Fibroblast of upper back skin (primary cell): ENCODE measurements around the gene ABL1.

Experiments used
- DNase-seq: peaks from one replicate; pipeline ENCODE4 v3.0.0-alpha.2; 2013

ABL1 gene

DNA sequence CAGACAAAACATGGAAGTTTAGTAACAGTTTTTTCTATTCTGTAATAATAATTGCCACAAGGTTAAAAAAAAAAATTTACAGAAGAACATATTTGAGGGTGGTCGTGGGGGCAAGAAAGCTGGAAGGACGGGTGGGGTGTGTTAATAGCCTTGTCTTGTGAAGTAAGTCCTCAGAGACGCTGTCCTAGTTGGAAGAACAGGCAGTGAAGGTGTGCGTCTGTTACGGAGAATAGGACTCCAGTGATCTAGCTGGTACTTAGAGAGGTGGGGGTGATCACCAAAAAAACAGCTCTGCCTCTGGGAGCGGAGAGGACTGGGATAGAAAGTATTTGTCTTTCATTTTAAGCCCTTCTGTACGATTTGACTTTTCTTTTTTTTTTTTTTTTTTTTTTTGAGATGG is 17.7 kb downstream of the ABL1 start:
- no peak for DNase-seq

DNA sequence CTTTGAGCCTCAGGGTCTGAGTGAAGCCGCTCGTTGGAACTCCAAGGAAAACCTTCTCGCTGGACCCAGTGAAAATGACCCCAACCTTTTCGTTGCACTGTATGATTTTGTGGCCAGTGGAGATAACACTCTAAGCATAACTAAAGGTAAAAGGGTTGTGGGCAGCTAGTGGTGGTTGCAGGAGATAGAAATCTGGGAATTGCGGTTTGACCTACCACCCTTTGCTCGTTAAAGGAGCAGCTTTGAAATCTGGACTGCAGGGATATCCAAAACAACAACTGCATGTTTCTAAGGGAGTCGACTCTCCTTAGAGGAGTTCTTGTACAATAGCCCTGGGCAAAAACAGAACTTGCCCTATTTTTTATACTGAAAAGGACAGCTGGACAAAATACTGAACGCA is 19.0 kb downstream of the ABL1 start:
- DNase-seq = no peak

DNA sequence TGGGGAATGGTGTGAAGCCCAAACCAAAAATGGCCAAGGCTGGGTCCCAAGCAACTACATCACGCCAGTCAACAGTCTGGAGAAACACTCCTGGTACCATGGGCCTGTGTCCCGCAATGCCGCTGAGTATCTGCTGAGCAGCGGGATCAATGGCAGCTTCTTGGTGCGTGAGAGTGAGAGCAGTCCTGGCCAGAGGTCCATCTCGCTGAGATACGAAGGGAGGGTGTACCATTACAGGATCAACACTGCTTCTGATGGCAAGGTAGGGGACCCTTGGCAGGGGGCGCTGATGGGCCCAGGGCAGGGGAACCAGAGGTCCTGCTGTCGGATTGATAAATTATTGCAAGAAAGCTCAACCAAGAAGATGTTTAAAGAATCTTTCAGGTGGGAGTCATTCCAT is 19.8 kb downstream of the ABL1 start:
- DNase-seq = no peak

DNA sequence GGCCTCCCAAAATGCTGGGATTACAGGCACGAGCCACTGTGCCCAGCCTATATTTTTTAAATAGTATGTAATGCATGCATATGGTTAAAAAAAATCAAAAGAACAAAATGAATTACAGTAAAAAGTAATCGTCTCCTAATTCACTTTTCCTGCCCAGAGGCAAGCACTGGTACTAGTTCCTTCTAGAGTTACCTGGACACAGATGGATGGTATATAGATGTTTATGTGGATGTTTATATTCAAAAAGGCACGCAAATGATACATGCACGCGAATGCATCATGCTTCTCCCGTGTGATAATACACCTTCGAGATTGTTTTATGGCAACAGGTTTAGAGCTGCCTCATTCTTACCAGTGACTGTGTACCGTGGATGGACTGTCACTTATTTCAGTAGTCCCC is 21.4 kb downstream of the ABL1 start:
- DNase-seq = no peak

DNA sequence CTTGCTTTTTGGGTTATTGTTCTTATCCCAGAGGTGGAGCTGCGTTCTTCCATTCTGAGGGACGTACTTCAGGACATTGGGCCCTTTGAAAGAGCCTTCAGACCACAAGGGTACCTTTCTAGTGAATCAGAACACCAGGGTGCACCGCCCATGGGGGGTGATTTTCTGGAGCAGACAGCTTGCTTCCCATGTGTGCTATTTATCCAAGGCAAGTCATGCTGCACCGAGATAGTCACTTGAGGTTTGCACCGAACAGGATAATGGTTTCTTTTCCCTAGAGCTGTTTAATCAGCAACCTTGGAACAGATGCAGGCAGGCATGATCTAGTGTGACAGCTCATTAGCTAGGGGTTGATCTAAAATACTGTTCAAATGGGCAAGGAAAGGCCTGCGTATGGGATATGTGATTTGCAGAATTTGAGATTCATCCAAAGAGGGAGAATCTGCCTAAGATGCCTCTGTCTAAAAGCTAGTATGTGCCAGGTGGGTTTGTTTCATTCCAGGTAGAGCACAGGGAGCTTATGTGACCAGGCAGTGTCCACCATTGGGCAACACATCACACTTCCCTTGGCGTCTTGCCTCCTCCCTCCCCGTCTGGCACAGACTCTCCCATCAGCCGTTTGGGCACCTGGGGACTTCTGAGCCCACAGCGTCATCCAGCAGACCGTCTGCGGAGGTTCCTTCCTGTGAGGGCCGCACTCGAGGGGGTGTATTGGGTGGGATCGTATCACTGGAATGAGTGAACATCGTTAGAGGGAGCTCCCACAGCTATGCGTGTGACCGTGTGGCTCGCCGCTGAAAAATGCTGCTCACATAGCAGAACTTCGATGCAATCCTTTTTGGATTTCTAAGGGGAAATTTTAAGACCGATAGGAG is 23.0 kb downstream of the ABL1 start:
- DNase-seq = peak; percentile 93

DNA sequence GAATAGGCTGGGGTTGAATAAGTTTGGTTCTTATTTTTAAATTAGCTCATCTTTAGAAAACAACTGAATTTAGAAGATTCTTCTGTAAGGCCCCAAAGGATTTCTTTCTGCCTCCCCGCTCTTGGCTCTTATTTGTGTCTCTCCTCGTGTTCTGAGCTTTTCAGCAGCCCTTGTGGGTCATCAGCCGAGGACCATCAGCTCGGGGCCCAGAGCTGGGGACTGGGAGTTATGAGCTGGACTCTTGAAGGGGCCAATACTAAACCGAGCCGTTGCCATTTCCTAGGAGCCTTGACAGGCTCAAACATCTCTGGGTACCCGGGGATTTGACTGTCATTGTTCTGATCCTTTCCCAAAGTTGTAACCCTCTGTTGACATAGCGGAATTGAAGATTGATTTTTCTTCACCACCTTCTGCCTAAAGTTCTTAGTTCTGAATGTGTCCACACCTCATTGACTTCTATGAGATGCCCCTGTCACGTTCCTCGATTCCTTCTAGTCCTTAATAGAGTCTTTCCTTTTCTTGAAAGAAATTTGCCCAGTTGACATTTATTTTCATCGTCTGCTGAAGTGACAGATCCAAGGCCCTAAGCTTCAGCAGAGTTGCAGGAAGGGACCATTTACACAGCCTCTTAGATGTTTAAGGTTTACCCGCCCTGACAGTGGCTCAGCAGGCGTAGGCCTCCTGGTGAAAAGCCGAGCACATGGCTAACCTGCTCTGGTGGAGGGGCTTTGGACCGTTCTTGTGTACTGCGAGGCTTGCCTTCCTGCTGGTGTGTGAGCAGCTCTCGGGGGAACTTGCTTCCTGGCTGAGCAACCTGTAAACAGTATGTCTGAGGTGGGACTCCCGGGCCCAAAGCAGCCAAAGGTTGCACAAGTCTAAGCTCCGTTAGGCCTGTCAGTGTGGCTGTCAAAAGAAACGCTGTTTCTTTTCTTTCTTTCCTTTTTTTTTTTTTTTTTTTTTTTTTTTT is 24.0 kb downstream of the ABL1 start:
- no peak for DNase-seq

DNA sequence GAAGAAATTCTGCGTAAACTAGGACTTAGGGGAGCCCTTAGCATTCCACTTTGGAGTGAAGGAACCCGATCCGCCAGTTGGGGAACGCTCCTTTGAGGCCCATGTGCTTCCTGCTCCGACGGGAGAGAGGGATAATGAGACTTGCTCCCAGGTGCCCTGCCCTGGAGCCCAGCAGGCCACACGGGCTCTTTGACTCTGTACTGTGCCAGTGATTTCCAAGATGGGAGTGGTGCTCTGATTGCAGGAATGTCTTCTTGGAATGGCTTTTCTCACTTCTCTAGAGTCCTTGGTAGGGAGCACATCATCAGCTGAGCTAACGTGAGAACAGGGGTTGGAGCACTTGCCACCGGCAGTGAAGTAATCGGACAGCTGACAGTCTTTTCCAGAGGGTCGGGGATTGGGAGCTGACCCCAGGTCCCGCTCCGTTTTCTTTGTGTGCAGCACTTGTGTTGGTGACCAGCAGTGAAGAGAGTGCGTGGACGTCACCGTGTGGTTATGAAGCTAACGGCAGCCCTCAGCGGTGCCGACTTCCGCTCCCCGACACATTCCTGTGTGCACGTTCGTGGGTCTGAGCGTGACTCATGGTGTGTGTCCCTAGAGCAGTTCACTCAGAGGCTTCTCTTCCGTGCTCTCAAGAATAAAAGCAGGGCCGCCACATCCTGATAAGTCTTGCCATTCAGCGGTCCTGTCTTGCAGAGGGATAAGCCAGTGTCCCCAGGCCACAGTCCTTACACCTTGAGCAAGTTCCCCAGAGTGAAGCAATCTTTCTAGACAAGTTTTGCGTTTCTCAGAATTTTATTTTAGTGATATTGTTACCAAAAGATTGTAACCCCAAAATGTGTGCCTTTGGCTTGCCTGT is 25.6 kb downstream of the ABL1 start:
- peak; percentile 96 for DNase-seq

DNA sequence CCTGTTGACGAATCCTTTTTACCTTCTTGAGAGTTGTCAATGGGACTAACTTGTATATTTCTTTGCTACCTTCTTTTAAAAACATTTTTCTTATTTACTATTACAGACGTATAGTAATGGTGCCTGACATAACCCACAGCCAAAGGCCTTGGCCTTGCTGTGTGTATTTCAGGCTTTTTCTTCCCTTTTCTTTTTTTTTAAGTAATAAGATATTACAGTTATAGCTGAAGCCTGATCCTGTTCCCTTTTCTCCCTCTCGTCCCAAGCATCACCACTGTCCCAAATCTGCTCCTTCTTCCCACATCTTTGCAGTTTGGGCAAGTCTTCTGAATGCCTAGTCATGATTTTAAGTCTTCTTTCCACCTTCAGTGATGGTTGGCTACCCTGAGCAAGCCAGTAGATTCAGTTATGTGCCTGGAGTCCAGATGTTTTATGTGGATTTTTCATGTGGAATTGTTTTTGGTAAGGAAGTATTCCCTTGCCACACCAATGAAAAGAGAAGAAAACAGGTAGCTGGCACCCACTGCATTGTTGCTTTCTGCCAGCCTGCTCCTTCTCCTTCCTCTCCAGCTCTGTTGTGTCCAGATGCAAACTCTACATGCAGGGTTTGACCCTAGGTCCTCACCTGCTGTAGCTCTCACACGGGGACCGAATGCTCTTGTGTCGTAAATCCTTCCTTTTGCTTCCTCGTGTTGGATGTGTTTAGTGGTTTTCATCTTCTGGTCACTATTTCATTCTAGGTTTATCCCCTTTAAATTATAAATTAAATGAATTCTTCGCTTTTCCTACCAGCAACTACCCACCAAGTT is 26.5 kb downstream of the ABL1 start:
- DNase-seq = no peak

DNA sequence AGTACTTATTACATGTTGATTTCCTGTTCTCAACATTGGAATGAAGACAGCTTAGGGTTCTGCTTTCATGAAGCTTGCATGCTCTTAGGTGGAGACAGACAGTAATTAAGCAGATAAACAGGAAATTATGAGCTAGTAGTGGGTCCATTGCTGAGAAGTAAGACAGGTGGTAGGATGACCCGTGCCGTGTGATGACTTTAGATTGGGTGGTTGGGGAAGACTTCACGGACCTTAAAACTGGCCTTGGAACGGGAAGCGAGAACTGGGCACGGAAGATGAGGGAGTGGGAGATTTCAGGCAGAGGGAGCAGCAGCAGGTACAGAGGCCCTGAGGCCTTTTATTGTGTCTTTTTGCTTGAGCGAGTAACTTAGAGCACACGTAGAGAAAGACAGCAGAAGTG is 27.2 kb downstream of the ABL1 start:
- no peak for DNase-seq

DNA sequence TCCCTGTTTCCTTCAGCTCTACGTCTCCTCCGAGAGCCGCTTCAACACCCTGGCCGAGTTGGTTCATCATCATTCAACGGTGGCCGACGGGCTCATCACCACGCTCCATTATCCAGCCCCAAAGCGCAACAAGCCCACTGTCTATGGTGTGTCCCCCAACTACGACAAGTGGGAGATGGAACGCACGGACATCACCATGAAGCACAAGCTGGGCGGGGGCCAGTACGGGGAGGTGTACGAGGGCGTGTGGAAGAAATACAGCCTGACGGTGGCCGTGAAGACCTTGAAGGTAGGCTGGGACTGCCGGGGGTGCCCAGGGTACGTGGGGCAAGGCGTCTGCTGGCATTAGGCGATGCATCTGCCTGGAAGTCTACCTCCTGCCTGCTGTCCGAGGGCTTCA is 27.7 kb downstream of the ABL1 start:
- DNase-seq = no peak

DNA sequence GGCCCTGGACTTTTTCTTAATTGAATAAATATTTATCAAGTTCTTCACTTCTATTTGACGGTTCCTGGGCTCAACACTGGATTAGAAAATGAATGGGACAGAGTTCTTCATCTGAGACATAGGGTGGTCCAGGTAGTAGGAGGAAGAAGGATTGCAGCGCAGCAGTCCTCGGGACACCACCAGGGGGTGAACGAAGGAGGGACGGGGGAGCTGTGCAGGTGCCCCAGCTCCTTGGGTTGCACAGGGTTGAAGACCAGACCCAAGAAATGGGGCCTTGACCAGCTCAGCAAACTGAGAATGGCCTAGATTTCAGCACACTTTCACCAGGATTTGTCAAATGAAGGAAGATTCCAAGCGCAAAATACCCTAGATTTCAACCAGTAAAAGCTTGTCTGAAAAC is 29.5 kb downstream of the ABL1 start:
- no peak for DNase-seq

DNA sequence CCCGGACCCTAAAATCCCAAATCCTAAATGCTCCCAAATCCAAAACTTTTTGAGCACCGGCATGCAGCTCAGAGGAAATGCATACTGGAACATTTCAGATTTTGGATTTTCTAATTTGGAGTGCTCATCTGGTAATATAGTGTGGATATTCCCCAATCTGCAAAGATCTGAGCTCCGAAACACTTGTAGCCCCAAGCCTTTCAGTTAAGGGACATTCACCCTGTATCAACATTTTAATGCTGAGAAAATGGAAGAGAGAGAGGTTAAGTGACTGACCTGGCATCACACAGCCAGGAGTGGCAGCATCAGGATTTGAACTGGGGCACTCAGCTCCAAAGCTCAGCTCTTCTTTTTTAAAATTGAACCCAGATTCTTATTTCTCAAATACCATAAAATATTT is 30.9 kb downstream of the ABL1 start:
- DNase-seq = no peak

DNA sequence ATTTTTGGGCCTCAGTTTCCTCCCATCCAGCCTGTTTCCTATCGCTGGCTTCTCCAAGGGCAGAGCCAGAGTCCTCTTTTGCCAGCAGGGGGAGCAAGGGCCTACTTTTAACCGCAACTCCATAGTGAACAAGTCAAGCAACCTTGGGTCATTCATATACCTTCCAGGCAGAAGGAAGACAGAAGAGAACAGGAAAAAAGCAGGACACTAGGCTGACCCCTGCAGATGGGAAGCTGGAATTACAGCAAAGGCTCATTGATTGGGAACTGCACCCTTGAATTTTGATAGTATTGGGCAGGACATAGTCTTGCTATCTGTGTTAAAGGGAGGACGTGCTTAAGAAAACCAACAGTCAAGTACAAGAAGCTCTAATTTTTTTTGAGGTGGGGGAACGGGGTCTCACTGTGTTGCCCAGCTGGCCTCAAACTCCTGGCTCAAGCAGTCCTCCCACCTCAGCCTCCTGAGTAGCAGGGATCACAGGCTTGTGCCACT is 31.5 kb downstream of the ABL1 start:
- peak; percentile 91 for DNase-seq

DNA sequence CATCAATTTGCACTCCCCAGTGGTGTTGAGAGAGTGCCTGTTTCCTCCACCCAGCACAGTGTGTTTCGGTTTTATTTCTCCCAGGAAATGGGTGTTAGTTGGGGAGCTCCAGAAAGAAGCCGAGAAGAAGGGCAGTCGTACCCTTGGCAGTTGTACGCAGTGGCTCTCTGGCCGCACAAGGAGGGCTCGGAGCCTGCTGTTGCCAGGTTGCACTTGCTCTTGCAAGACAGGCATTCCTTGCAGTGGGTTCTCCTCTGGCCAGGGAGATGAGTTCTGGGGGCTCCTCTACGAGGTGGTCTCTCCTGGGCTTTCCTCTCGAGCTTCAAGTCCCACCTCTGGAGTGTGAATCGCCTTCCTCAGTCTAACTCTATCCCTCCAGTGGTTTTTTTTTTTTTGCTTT is 32.5 kb downstream of the ABL1 start:
- DNase-seq = no peak

DNA sequence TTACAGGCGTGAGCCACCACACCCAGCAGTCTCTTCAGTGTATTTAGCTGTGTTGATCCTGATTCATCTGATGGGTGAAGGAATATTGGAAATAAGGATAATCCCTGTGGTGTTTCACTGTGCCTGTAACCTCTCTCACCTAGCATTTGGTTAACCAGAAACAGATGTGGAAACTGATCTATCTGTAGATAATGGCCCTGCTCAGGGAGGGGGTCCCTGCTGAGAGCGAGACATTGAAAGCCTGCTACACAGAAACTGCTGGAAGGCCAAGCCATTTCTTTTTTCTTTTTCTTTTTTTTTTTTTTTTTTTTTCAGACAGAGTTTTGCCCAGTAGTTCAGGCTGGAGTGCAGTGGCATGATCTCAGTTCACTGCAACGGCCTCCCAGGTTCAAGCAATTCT is 33.2 kb downstream of the ABL1 start:
- peak; percentile 50 for DNase-seq

DNA sequence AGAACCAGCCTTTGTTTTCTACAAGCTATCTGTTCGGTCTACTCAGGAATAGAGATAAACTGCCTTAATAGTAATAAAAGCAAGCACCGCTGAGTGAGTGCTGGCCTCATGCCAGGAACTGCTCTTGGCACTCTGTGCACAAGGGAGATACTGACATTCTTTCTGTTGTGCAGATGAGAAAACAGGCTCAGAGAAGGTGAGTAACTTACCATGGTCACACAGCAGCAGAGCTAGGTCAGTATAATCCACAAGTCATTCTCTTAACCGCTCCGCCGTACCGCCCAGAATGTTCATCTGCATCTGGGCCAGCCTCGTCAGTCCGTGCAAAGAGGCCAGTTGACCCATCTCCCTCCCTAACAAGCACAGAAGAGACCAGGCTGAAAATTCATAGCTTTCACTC is 34.2 kb downstream of the ABL1 start:
- DNase-seq = peak; percentile 34

DNA sequence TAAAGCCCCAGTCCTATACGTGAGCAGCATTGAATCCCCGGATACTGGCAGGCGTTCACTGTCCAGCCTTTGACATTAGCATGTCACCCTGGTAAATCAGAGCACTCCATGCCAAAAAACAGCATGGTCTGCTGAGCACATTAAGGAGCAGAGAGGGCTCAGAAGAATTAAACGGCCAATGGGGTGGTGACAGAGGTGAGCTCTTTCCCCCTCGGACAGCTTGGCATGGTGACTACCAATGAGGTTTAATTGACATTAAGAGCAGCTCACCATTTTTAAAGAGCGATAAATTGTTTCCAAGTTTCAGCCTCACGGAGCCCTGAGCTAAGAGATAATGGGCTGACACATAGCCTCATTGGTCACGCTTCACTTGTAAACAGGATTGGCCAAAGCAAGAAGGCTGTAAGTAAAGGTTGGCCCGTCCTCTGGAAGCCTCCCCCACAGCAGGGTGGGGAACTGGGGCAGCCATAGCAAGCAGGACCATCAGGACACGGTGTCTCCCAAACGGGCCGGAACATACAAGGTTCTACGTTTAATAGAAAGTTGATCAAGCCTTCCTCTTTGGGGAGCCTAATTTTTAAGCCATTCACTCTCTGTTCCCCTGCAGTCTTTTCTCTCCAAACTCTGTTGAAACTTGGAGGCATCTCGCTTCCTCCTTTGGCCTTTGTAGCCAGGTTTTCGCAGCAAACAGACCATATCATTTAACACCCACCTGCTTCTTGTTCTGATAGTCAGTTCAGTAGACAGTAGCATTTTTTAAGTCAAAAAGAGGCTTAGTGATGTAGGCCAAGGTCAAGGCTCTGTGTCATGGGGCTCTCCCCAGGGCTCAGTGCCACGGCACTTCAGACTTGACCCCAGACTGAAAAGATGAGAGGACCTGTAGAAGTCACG is 35.7 kb downstream of the ABL1 start:
- DNase-seq = no peak

DNA sequence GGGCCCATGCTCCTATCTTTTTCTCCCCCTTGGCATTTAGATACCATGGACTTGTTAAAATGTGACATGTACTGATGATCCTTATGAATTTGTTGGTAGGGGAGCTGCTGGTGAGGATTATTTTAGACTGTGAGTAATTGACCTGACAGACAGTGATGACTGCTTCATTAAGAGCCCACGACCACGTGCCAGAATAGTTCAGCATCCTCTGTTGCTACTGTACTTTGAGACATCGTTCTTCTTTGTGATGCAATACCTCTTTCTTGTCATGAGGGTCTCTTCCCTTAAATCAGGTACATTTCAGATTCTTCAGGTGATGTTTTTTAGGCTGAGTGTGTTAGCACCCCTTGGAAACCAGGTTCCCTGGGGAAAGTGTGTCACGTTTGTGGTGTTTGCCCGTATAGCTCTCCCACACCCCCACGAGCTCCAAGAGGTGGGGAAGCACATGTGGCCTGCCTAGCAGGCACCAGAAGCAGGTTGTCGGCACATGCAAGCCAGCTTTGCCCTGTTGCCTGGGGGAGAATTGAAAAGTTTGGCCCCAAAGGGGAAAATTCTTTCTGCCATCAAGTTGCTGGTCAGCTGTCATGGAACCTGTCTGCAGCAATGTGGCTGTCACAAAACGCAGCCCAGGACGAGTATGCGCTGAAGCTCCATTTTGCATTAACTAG is 36.5 kb downstream of the ABL1 start:
- DNase-seq = no peak

DNA sequence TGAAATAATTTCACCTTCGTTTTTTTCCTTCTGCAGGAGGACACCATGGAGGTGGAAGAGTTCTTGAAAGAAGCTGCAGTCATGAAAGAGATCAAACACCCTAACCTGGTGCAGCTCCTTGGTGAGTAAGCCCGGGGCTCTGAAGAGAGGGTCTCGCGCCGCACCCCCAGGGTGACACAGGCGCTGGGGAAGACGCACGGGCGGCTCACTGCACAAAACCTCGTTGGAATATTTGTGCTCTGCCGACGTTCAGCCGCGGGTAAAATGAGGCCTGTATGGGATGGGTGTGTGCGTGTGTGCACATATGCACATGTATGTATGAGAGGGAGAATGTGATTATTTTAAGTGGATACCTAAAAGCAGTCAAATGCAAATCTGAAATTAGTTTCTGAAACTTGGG is 37.0 kb downstream of the ABL1 start:
- DNase-seq = no peak

DNA sequence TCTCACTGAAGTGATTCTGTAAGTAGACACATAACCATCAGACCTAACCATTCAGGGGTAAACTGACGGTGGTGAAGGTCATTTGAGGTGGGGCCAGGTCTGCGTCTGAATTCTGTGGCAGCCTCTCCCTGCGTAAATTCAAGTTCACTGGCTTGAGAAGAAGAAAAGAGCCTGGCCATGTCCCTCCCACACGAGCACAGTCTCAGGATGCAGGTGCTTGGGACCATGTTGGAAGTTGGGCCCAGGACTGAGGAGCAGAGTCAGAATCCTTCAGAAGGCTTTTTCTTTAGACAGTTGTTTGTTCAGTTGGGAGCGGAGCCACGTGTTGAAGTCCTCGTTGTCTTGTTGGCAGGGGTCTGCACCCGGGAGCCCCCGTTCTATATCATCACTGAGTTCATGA is 37.5 kb downstream of the ABL1 start:
- DNase-seq = no peak
